Right lobe of liver (tissue), 6 donors: ENCODE data around the gene TRA2B. TPM values are rescaled to one million over a fixed set of nuclear protein-coding genes. Genes with fewer than 3 reads are reported as not detected.

Experiments used
- ATAC-seq, 4 donors: fragments of 200-7000 bp; cut with Tn5 transposase; one replicate each; pipeline ENCODE4 v1.9.1; 2020; ENCODE audit warnings: mild to moderate bottlenecking in 4 of 4, moderate library complexity in 4 of 4
- DNase-seq, 3 donors: peaks; one replicate each; pipeline ENCODE4 v3.0.0-alpha.2; 2020
- H3K27ac ChIP-seq, 3 donors: fragments of 200-600 bp; one replicate each; pipeline ENCODE4 v1.8.0; 2022
- H3K27me3 ChIP-seq, 2 donors: fragments of 200-600 bp; one replicate each; pipeline ENCODE4 v1.8.0; 2022
- H3K36me3 ChIP-seq, 4 donors: fragments of 200-600 bp; sonication (generic) in 1 of 4; one replicate each; pipeline versions ENCODE4 v1.5.1 to v1.8.0; 2017 to 2022; ENCODE audit warnings: control low read depth in 1 of 4
- H3K4me1 ChIP-seq, 4 donors: fragments of 200-600 bp; sonication (generic) in 1 of 4; one replicate each; pipeline versions ENCODE4 v1.5.1 to v1.8.0; 2017 to 2022; ENCODE audit warnings: control low read depth in 1 of 4
- H3K4me3 ChIP-seq, 3 donors: fragments of 200-600 bp; one replicate each; pipeline ENCODE4 v1.8.0; 2022
- H3K9me3 ChIP-seq, 4 donors: fragments of 200-600 bp; sonication (generic) in 1 of 4; one replicate each; pipeline versions ENCODE4 v1.5.1 to v1.8.0; 2017 to 2022; ENCODE audit warnings: control low read depth in 1 of 4
- CTCF ChIP-seq, 4 donors: fragments of 200-600 bp in 3 of 4; fragments of 450-650 bp in 1 of 4; IDR thresholded peaks; one replicate each; pipeline versions ENCODE4 v1.5.1 to v1.8.0; 2016 to 2022; ENCODE audit warnings: antibody characterized with exemption in 4 of 4, mild to moderate bottlenecking in 2 of 4
- POLR2A ChIP-seq: fragments of 450-650 bp; IDR thresholded peaks from one replicate; pipeline ENCODE4 v1.6.1; 2017; ENCODE audit warnings: antibody characterized with exemption, mild to moderate bottlenecking
- WGBS: methylation state at CpG from one replicate; pipeline ENCODE4 v1.1.6; 2018; ENCODE audit warnings: low coverage, low lambda C conversion rate; ENCODE audit not compliant: insufficient coverage; ENCODE audit errors: missing lambda C conversion rate; 5-methylcytosine and 5-hydroxymethylcytosine counted together
- intact Hi-C, 2 donors: fragments of 100-400 bp; cut with DNase I; formaldehyde crosslinking; loops; one replicate each; pipeline versions ENCODE4 v1.11.2 to v1.14.1; 2022
- total RNA-seq, 6 experiments: library from RNA; depleted of rRNA in 2 of 6; stranded (reverse); fragments of >200 nt in 2 of 6; fragmentation: NEBNext Ultra II Directional in 3 of 6; extraction: Animal tissue kit (Norgen Biotek cat#: 25700) in 3 of 6; gene quantifications; one replicate each; pipeline versions ENCODE4 v1.1.0 to v1.2.4, GENCODE V29; 2016 to 2023
- donor health status: DM: no; HTN: yes; CAD: no.
- donor health status: DM: no; HTN: no; CAD: no.
- donor health status: DM: no; HTN: no; CAD: no.
- donor health status: DM: no; HTN: yes; CAD: no.
- donor health status: DM: no; HTN: yes; CAD: no.

TRA2B gene
- total RNA-seq, 6 experiments from 2014 or later, result 31.0 to 68.5 (median 49.6) TPM

DNA sequence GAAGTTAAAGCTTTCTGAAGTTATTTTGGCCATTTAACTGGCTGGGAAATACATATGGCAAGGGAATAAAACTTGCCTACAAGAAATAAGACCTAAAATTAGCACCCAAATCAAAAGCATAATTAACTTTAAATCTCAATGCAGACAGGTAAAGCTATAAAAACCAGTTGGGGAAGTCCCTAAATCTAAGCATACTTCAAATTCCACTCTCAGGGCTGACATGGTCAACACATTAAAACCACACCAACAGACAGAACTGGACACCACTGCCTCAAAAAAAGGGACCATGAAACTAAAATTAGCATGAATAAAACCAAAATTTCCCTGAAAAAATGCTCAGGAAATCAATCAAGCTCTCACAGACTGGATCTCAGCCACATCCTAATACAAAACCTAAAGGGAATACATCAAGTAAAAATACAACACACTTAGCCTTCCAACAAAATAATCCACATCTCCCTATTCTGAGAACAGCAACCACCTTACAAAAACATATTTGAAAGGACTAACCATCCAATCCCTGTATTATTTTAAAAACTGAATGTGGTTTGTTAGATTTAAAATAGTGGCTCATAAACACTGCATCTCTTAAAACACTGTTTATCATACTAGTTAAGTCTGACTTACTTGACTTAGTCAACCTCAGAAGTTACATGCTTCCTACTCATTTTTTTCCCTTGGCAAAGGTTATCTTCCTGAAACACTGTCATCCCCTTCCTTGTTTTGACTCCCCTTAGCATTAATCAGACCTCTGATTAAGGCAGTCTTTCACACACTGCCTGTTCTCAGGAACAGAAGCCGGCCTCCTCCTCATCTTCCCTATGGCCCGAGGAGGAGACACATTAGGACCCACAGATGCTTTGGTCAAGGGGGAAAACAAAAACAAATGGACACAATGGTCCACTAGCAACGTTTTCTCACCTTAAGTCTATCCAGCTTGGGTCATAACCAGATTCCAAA is 8.3 kb downstream of the TRA2B start:
- H3K27ac ChIP-seq, result no peak overlapping the region
- H3K36me3 ChIP-seq, result peaks cover 0 to 22% (median 11%) of the 10 kb centered on the region in 4 donors
- no peak overlapping the region for H3K4me3 ChIP-seq
- TF ChIP-seq CTCF (IDR thresholded peaks at IDR 0.05) (no peak), POLR2A (no peak)
- peak in 2 of 4 donors; percentile 18 to 35 for ATAC-seq
- H3K27me3 ChIP-seq, result no peaks in the 10 kb centered on the region
- H3K9me3 ChIP-seq, result no peaks in the 10 kb centered on the region
- H3K4me1 ChIP-seq, result peaks cover 0 to 85% (median 29%) of the 10 kb centered on the region in 4 donors
- WGBS, result 31% methylated on average over 3 of the region's 3 CpGs
- intact Hi-C loops, result no loop called here
- no peak for DNase-seq

DNA sequence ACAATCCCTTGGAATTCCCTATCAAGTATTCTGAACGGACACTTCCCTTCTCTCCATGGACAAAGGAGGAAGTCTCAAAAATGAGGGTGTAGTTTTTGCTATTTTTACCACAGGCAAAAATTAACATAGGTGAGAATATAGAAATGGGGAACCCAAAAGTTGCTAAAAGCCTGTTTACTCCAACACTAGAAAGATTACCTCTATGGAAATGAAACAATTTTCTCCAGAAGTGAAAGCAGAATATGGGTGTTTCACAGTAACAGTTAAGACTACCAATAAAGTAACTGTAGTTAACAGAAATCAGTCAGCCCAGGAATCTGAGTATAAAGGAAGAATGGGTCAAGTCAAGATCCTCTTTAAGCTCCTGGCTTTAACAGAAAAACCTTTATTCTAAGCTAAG is 9.3 kb downstream of the TRA2B start:
- intact Hi-C loops, result no loop called here
- DNase-seq, result no peak
- peaks cover 0 to 31% (median 18%) of the 10 kb centered on the region in 4 donors for H3K36me3 ChIP-seq
- no peak for TF ChIP-seq CTCF (IDR thresholded peaks at IDR 0.05)
- TF ChIP-seq POLR2A, result no peak
- 17% methylated on average over 1 of the region's 1 CpG for WGBS
- no peak overlapping the region for H3K27ac ChIP-seq
- H3K27me3 ChIP-seq, result no peaks in the 10 kb centered on the region
- no peak overlapping the region for H3K4me3 ChIP-seq
- H3K9me3 ChIP-seq, result no peaks in the 10 kb centered on the region
- peaks cover 0 to 75% (median 27%) of the 10 kb centered on the region in 4 donors for H3K4me1 ChIP-seq
- ATAC-seq, result peak in 1 of 4 donors; percentile 6

DNA sequence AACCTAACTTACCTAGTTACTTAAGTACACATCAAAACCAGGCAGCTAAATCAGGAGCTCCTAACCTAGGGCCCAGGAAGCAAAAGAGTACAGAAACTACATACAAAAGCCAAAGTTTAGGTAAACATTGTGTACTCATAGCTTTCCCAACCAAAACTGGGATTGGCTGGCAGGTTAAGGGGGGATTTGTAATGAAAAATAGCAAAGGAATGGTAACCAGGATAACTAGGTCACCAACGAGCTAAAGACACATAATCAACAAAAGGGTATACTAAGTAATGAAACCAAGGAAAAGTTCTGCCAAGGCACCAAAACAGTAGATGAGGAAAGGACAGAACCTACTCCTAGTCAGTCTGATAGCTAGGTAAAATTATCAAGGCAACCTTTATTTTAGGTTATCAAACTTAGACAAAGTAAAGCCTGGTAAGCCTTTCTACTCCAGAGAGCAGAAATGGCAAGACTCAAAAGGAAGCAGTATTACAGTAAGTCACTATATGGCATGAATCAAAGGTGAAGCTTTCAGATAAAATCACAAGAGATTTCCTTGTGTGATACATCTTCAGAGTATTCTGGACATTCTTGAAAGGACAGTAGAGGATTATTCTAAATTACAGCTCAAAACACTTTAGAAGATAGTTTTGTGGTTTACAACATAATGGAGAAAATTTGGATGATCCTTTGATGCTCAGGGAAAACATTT is 10.2 kb downstream of the TRA2B start:
- H3K4me3 ChIP-seq, result no peak overlapping the region
- 0% methylated on average over 1 of the region's 1 CpG for WGBS
- no peaks in the 10 kb centered on the region for H3K27me3 ChIP-seq
- DNase-seq, result no peak
- H3K4me1 ChIP-seq, result peaks cover 0 to 67% (median 23%) of the 10 kb centered on the region in 4 donors
- ATAC-seq, result peak; percentile 59 to 74 (median 62)
- peaks cover 5 to 40% (median 27%) of the 10 kb centered on the region in 4 donors for H3K36me3 ChIP-seq
- H3K27ac ChIP-seq, result peak overlapping the region in 2 of 3 donors; percentile 13 to 29
- no peaks in the 10 kb centered on the region for H3K9me3 ChIP-seq
- no peak for TF ChIP-seq POLR2A
- intact Hi-C loops, result no loop called here

- Histone ChIP-seq H3K9me3 (no peaks in the 10 kb centered on the region), H3K4me1 (peaks cover 0 to 55% (median 17%) of the 10 kb centered on the region in 4 donors), H3K36me3 (peaks cover 8 to 52% (median 37%) of the 10 kb centered on the region in 4 donors), H3K27ac (no peak overlapping the region), H3K27me3 (no peaks in the 10 kb centered on the region), H3K4me3 (no peak overlapping the region)
- DNase-seq (no peak), ATAC-seq (no peak)
- intact Hi-C loops, result no loop called here
- 53% methylated on average over 9 of the region's 9 CpGs for WGBS
- no peak for TF ChIP-seq CTCF (IDR thresholded peaks at IDR 0.05)
- no peak for TF ChIP-seq POLR2A
These were observed 11.4 kb downstream of the TRA2B start for GRCh38 chr3:185926445-185926844.
